Activated naive CD4-positive, alpha-beta T cell treated with anti-CD3 and anti-CD28 coated beads, Interleukin-2, amount 10 ng/mL, durations not matched to agents 7 days and 5 days (primary cell): ENCODE measurements around the gene DHCR24.

Experiments
- CTCF ChIA-PET: fragments of 350-600 bp; sonication (Branson Sonifier 250); formaldehyde crosslinking; loops from one replicate; lab custom pipeline; 2021; ENCODE audit warnings: antibody characterized with exemption; lab: Charles Lee
- DNase-seq: peaks from one replicate; pipeline ENCODE4 v3.0.0-alpha.2; 2020
- H3K27ac Mint-ChIP-seq: one replicate; pipeline ENCODE4 v1.8.0; 2021; ENCODE audit warnings: mild to moderate bottlenecking, moderate library complexity, mixed read lengths
- H3K27me3 Mint-ChIP-seq: one replicate; pipeline ENCODE4 v1.8.0; 2021; ENCODE audit warnings: mild to moderate bottlenecking, mixed read lengths
- H3K36me3 Mint-ChIP-seq: one replicate; pipeline ENCODE4 v1.8.0; 2021; ENCODE audit warnings: mixed read lengths
- H3K4me1 Mint-ChIP-seq: one replicate; pipeline ENCODE4 v1.8.0; 2021; ENCODE audit warnings: mixed read lengths
- H3K4me3 Mint-ChIP-seq: one replicate; pipeline ENCODE4 v1.8.0; 2021; ENCODE audit warnings: mild to moderate bottlenecking, moderate library complexity, mixed read lengths
- H3K9me3 Mint-ChIP-seq: one replicate; pipeline ENCODE4 v1.8.0; 2021; ENCODE audit warnings: mixed read lengths

Gene DHCR24

DNA sequence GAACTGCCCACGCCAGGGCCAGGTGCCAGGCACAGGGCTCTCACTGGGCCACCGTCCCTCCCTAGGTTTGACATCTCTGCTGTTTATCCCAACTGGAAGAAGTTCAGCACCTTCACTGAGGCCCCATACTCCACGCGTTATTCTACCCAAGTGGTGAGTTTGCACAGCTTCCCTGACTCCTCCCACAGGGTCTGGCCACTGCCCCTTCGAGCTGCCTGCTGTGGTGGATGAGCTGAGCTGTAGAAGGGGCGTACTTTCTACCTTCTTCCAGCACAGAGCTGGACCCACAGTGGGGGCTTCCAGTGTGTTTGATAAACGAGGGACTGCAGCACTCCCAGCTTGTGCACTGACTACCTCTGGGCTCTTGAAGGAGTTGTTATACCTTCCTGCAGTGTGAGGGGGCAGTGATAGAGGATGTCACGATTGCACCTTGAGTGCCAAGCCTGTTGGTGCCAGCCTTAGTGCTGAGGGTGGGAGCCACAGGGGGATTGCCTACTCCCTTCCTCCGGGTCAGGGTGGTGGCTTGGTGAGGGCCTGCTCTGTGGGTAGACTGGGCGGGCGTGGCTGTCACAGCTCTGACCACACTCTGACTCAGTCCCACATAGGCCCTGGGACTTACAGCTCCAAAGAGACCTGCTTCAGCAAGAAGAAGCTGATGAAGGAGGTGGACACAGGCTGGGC is 79.9 kb downstream of the DHCR24 start:
- no peak overlapping the region for H3K27ac Mint-ChIP-seq
- H3K4me1 Mint-ChIP-seq = peaks cover 45% of the 10 kb centered on the region
- CTCF ChIA-PET = interaction anchor here (0.6 to 1.4 kb wide), 6 partner anchors 8 to 733 kb away, joined by 3 to 5 read pairs (median 3); no protein-coding TSS in a partner anchor
- H3K36me3 Mint-ChIP-seq = no peaks in the 10 kb centered on the region
- peak; percentile 40 for DNase-seq
- H3K9me3 Mint-ChIP-seq = no peaks in the 10 kb centered on the region
- H3K4me3 Mint-ChIP-seq = no peak overlapping the region
- no peaks in the 10 kb centered on the region for H3K27me3 Mint-ChIP-seq

DNA sequence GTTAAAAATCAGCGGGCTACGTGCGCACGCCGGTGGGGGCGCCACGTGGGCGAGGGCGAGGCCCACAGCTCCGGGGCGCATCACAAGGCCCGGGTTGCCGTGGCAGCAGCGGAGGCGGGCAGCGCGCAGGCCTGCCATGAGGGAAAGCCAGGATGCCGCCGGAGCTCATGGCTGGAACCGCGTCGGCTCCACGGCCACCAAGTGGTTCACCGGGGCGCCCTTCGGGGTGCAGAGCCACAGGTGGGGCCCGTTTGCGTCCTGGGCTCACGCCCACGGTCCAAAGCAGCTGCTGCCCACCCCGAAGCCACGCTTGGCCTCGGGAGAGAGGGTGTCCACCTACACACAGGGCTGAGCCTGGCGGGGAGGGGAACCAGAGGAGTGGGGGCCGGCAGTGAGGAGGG is 81.0 kb downstream of the DHCR24 start:
- no peaks in the 10 kb centered on the region for H3K27me3 Mint-ChIP-seq
- no peak for DNase-seq
- no peaks in the 10 kb centered on the region for H3K9me3 Mint-ChIP-seq
- no peak overlapping the region for H3K27ac Mint-ChIP-seq
- CTCF ChIA-PET = interaction anchor here (1.4 kb wide), 1 partner anchor 38 kb away, joined by 3 read pairs; no protein-coding TSS in a partner anchor
- no peak overlapping the region for H3K4me3 Mint-ChIP-seq
- peaks cover 54% of the 10 kb centered on the region for H3K4me1 Mint-ChIP-seq
- H3K36me3 Mint-ChIP-seq = no peaks in the 10 kb centered on the region

DNA sequence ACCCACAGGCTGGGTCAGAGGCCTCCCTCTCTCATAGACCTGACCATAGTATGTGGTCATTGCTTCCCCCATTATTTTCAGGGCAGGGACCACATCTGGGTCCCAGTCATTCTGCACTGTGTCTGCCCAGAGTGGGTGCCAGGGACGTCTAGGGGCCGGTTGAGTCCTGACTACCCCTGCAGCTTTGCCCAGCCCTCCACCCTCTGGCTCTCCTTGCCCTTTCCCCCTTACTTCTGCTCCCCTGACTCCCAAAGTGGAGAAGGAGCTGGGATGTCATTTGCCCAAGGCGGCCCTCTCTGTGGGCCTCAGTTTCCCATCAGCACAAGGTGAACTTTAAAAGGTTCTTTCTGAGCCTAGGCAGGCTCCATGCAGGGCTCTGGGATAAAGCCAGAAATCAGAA is 81.5 kb downstream of the DHCR24 start:
- H3K4me1 Mint-ChIP-seq = peaks cover 54% of the 10 kb centered on the region
- DNase-seq = no peak
- no peak overlapping the region for H3K4me3 Mint-ChIP-seq
- CTCF ChIA-PET = interaction anchor here (0.8 to 1.7 kb wide), 3 partner anchors 14 to 131 kb away, joined by 3 to 6 read pairs (median 3); no protein-coding TSS in a partner anchor
- H3K36me3 Mint-ChIP-seq = no peaks in the 10 kb centered on the region
- no peaks in the 10 kb centered on the region for H3K27me3 Mint-ChIP-seq
- H3K27ac Mint-ChIP-seq = peak overlapping the region; percentile 31
- no peaks in the 10 kb centered on the region for H3K9me3 Mint-ChIP-seq

DNA sequence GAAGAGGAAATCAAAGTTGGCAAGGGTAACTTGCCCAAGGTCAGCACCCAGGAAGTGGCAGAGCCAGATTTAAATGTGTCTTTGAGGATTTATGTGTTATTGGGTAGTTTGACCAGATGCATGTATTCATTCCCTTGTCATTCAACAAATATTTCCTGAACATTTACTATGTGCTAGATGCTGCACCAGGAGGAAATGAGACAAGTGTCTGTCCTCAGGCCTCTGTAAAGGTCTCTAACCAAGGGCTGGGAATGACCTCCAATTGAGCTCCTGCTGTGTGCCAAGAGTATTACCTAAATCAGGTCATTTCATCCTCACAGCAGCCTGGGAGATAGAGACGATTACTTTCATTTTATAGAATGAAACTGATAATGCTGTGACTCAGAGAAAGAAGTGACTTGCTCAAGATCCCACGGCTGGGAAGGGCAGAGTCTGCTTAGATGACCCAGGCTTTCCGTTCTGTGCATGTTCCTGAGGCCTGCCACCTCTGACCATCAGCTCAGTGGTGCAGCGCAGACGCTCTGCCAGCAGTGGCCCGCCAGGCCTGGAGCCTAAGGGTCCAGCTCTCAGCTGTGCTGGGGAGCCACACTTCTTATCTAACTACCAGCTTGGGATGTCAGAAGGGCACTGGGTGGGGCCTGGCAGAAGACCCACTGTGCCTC is 82.4 kb downstream of the DHCR24 start:
- Mint-ChIP-seq H3K4me1 (peaks cover 61% of the 10 kb centered on the region), H3K9me3 (no peaks in the 10 kb centered on the region), H3K4me3 (no peak overlapping the region), H3K36me3 (no peaks in the 10 kb centered on the region), H3K27me3 (no peaks in the 10 kb centered on the region), H3K27ac (peak overlapping the region; percentile 81)
- no peak for DNase-seq
- CTCF ChIA-PET = interaction anchor here (0.8 to 1.7 kb wide), 3 partner anchors 13 to 217 kb away, joined by 3 to 6 read pairs (median 4); no protein-coding TSS in a partner anchor

DNA sequence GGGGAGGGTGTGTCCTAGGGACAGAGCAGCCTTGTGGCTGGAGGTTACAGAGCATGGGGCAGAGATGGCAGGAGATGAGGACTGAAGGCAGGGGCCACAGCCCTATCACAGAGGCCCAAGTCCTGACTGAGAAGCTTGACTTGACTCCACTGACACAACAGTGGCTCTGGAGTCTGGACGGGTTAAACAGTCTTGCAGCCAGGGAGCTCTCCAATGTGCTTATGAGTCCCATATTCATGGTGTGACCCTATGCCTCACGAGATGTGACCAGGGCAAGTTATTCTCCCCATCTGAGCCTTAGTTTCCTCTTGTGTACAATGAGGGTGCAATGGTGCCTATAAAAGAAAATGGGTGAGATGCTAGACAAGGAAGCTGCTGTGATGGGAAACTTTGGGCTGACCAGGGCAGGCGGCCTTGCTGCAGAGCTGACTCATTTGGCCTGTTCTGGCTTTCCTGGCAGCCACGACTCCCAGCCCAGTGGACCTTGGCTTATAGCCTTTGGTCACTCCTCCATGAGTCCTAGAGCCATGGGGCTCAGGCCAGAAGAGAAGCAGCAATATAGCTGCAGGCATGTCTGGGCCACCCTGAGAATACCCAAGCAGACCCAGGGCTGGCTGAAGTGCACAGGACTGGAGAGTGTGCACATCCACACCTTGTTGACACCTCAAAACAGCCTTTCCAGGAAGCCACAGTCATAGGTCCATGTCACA is 83.1 kb downstream of the DHCR24 start:
- no peak overlapping the region for H3K4me3 Mint-ChIP-seq
- no peaks in the 10 kb centered on the region for H3K27me3 Mint-ChIP-seq
- CTCF ChIA-PET = interaction anchor here (0.9 to 1.7 kb wide), 2 partner anchors 130 to 218 kb away, joined by 4 to 6 read pairs; no protein-coding TSS in a partner anchor
- peak overlapping the region; percentile 81 for H3K27ac Mint-ChIP-seq
- H3K4me1 Mint-ChIP-seq = peaks cover 68% of the 10 kb centered on the region
- H3K36me3 Mint-ChIP-seq = no peaks in the 10 kb centered on the region
- DNase-seq = no peak
- no peaks in the 10 kb centered on the region for H3K9me3 Mint-ChIP-seq

DNA sequence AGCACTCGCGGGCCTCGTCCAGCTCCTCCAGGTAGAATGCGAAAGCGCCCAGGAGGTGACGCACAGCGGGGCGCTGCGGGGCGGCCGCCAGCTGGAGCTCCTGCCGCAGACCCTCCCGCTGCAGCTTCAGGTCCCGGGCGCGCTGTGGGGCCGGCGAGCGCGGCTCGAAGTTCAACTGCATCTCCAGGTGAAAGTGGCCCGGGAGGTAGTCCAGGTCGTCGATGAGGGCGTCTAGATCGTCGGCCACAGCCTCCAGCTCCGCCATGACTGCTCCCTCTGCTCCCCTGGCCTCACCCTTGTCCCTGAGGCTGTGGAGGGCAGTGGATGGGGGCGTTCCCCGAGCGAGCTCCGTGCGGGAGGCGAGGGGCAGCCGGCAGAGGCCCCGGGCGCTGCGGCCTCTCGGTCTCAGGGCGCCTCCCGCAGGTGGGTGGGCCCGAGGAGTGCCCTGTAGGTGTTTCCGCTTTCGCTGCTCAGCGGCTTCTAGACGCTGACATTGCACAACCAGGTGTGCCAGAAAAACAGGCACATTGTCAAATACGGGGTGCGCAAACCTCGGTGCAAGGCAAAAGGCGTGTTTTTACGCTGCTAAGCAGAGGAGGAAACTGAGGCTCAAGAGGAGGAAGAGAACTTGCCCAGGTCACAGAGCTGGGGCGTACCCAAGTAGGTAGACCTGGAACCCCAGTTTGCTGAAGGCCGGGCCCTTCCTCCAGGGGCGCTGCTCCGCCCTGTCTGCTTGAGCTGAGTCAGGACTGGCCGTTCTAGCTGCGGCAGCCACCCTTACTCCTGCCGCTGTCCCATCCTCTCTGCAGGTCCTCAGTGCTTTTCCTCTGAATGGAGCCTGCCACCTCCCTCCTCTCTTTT is 85.9 kb downstream of the DHCR24 start, which contains the start of gene TTC22:
Gene TTC22 (minus strand): TSS at position 425 of the 861 bp plus-strand sequence. CDS start 160 bp downstream, at position 265.
- Mint-ChIP-seq H3K4me3 (peak within 1 kb of the TSS; percentile 83), H3K27me3 (no peaks in the 10 kb centered on the region), H3K36me3 (peaks cover 2% of the 10 kb centered on the region), H3K27ac (peak within 1 kb of the TSS; percentile 88), H3K4me1 (peaks cover 64% of the 10 kb centered on the region), H3K9me3 (no peaks in the 10 kb centered on the region)
- CTCF ChIA-PET = interaction anchor here (0.8 to 3.5 kb wide), 17 partner anchors 9 to 311 kb away, joined by 3 to 20 read pairs (median 5); partner anchors contain the start of genes DHCR24, PARS2 and TTC4
- DNase-seq = peak; percentile 84

DNA sequence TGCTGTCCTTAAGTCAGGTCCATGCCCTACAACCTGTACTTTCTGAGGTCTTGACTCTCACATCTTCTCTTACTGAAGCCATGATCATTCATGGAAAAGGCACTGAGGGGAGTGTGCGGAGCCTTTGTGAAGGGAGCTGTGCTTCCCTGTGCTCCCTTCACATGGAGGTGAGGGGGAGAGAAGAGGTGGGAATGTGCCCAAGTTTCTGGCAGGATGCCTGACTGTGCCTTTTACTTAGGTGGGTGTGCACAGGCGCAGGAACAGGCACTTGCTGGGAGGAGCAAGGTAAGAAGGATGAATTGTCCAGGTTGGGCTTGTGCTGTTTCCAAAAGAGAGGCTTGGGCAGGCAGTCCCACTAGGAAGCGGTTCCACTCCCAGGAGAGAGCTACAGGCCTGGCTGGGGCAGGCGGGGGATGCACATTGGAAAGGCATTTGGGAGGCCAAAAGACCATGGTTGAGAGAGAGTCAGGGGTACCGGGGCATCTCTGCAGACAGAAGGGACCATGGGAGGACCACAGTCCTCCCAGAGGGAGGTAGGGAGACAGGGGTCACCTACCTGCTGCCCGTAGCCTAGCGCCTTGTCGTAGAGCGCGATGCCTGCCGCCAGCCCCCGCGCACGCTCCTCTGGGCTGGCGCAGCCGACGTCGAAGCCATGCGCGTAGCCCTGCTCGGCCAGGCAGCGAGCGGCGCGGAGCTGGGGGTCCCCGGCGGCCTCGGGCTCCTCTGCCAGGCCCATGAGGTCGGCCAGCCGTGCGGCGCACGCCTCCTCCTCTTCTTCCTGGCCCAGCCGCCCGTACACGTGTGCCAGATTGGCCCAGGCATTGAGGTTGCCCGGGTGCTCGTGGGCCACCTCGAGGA is 86.7 kb downstream of the DHCR24 start:
- Mint-ChIP-seq H3K4me3 (peak overlapping the region; percentile 83), H3K27ac (peak overlapping the region; percentile 83)
- CTCF ChIA-PET = interaction anchor here (0.8 to 3.5 kb wide), 10 partner anchors 8 to 310 kb away, joined by 3 to 20 read pairs (median 8); partner anchors contain the start of genes PARS2 and TTC4

More for the DNA sequence above, 86.7 kb downstream of the DHCR24 start:
- H3K36me3 Mint-ChIP-seq = peaks cover 2% of the 10 kb centered on the region
- peaks cover 62% of the 10 kb centered on the region for H3K4me1 Mint-ChIP-seq
- no peaks in the 10 kb centered on the region for H3K9me3 Mint-ChIP-seq
- no peaks in the 10 kb centered on the region for H3K27me3 Mint-ChIP-seq
- no peak for DNase-seq
